H1 (cell line): ENCODE data around the gene CYP1A1. TPM values are rescaled to one million over a fixed set of nuclear protein-coding genes. Genes with fewer than 3 reads are reported as not detected.

Experiments used
- polyA plus RNA-seq, 7 experiments: library from polyadenylated mRNA; depleted of rRNA in 3 of 7; stranded (reverse) in 5 of 7; unstranded in 2 of 7; fragments of >200 nt in 5 of 7; fragments of 200-250 nt in 2 of 7; gene quantifications; 1 replicate in 5 of 7; 2 replicates in 1 of 7; 4 replicates in 1 of 7; pipeline versions ENCODE4 v1.2.1 to v1.2.3, GENCODE V29; 2011 to 2013; ENCODE audit warnings: missing spikeins in 2 of 7, mixed read lengths in 2 of 7
- total RNA-seq: library from RNA; stranded (reverse); fragmentation: NEBNext Ultra II Directional; extraction: Animal tissue kit (Norgen Biotek cat#: 25700); gene quantifications from 2 replicates; pipeline ENCODE4 v1.2.1, GENCODE V29; 2021
- TF ChIP-seq, protein P1 (sequence below), 3 experiments: IDR thresholded peaks; 1 replicate in 2 of 3; 2 replicates in 1 of 3; pipeline versions ENCODE4 v1.5.1 to v1.6.1; 2011; ENCODE audit warnings: low read length in 3 of 3, mild to moderate bottlenecking in 3 of 3, inconsistent platforms in 2 of 3, low read depth in 1 of 3, moderate library complexity in 1 of 3; ENCODE audit not compliant: insufficient read depth in 1 of 3; ENCODE audit errors: control extremely low read depth in 1 of 3

Gene CYP1A1
- total and polyA plus RNA-seq, 2 of the 8 experiments (the other 6 are each of a cell fraction or from before 2014, with no cell fraction given), result 0.32 to 0.35 TPM

GRCh38 chr15:74680456-74680855 is 44.9 kb downstream of the CYP1A1 start (continued):
- TF ChIP-seq, protein P1, sequence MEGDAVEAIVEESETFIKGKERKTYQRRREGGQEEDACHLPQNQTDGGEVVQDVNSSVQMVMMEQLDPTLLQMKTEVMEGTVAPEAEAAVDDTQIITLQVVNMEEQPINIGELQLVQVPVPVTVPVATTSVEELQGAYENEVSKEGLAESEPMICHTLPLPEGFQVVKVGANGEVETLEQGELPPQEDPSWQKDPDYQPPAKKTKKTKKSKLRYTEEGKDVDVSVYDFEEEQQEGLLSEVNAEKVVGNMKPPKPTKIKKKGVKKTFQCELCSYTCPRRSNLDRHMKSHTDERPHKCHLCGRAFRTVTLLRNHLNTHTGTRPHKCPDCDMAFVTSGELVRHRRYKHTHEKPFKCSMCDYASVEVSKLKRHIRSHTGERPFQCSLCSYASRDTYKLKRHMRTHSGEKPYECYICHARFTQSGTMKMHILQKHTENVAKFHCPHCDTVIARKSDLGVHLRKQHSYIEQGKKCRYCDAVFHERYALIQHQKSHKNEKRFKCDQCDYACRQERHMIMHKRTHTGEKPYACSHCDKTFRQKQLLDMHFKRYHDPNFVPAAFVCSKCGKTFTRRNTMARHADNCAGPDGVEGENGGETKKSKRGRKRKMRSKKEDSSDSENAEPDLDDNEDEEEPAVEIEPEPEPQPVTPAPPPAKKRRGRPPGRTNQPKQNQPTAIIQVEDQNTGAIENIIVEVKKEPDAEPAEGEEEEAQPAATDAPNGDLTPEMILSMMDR (IDR thresholded peaks at IDR 0.05; ENCODE audit: control extremely low read depth in 1 of 3, insufficient read depth in 1 of 3, low read depth in 1 of 3, low read length in 3 of 3), result no peak
- TF ChIP-seq, all 59 proteins: peak for 0
